NCI-H82 treated with DMSO at 0.1 percent for 48 hours (cell line): ENCODE measurements around the gene NFKBIE.

Source experiments
- DNase-seq: peaks from one replicate; lab custom pipeline; 2025; ENCODE audit not compliant: unreplicated experiment; lab: John Stamatoyannopoulos, UW

The NFKBIE gene

DNA sequence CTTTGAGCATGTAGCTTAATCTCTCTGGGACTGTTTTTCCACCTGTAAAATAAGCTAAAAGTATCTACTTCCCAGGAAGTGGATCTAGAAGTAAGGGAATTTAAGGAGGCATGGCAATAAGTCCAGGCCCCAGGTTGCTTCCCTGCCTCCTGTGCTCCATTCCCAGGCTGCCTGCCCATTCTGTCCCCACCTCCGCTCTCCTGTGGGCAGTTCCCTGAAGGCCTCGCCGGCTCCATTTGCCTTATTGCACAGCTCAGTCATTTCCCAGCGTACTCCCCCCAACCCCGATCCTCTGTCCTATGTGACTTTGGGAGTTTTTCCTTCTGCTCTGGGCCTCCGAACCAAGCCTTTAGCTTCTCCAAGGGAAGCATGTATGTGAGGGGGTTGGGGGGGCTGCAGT, 37.3 kb downstream of the NFKBIE start:
- DNase-seq: no peak

DNA sequence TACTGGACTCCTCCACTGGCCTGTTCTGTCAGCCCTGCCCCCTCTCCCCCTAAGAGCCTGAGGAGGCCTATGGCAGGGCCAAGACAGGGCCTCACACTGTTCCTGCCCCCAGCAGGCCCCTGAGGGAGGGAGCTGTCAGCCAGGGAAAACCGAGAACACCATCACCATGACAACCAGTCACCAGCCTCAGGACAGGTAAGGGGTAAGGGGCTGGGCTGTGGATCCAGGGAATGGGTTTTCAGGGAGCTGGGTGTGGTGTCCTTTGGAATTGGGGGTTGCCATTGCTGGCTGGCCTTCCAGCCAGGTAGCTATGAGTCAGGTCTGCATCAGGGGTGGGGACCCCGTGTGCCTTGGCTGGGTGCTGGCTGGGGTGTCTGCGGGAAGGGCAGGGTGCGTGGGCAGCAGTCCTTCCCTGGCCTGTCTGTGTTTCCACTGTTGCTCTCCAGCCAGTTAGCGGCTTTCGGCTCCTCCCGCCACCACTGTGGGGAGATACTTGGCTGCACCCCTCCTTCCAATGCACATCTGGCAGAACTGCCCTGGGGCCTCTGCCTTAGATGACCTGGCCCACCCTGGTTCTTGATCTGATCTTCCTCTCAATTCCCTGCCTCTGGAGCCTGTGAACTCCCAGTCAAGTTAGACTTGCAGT, 38.1 kb downstream of the NFKBIE start:
- no peak for DNase-seq

DNA sequence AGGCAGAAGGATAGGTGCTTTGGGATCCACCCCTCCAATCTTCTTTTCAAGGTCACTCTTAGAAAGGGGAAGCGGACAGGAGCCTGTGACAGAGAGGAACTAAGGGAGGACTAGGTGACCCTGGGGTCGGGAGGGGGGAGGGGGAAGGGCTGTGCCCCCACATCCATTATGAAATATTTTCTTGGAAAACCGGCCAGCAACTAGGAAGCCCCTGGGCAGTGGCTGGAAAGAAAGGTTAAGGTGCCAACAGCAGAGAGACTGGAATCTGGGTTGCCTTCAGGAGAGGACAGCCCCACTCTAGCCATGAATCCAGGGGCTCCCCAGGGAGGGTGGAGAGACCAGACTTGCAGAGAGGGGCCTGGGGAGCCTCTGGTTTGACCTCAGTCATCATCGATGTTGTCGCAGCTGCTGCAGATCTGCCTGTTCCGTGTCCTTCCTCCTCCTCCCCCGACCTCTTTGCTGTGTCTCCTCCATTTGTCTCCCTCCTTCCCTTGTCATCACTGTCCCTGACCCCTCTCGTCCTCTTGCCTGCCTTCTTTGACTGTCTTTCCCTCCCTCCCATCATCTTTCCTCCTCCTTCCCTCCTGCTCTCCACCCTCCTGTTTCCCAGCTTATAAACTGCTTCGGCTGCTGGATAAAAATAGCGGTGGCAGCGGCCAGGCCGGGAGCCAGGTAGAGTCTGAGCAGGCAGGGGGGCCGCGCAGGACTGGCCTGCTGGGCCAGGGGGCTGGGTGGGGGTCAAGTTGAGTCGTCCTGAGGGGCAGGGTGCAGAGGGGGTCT, 38.8 kb downstream of the NFKBIE start:
- DNase-seq: no peak

DNA sequence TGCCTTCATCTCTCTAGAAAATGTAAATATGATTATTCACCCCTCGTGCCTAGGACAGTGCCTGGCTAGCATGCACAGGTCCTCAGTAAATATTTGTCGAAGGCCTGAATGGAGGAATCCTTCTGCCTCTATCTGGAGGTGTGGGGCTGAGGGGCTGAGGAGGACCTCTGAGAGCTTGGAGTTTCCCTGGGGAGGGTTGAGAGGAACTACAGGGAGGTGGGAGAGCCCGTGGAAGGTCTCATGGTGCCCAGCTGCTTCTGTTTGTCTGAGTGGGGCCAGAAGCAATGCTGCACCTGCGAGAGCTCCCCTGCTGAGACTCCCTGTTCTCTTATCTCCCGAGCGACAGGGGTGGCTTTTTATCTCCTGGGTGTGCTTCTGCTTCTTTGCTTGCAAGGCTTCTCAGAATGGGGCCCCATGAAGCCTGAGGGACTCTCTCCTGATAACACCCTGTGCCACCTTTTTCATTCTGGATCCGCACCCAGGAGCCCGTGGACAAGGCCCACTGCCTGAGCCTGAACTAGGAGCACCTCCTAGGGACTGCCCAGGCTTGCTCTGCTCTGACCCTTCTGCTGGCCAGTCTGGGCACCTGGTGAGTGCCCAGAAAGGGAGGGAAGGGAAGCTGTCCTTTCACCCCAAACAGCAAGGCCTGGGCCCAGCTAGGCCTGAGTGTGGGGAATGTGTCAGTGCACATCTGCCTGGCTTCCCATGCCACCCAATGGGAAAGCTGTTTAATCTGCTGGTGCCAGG, 39.6 kb downstream of the NFKBIE start:
- no peak for DNase-seq

DNA sequence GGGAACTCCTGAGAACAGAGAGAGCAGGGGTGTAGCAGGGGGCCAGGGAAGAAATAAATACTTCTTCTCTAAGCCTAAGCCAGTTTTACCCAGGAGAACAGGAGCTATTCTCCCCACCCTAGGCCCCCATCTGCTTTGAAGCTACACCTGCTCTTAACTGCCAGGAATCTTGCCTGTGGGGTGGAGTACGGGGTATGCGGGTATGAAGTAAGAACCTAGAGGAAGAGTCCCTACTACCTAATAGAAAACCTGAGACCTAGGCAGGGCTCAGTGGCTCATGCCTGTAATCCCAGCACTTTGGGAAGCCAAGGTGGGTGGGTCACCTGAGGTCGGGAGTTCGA, 40.4 kb downstream of the NFKBIE start:
- no peak for DNase-seq

DNA sequence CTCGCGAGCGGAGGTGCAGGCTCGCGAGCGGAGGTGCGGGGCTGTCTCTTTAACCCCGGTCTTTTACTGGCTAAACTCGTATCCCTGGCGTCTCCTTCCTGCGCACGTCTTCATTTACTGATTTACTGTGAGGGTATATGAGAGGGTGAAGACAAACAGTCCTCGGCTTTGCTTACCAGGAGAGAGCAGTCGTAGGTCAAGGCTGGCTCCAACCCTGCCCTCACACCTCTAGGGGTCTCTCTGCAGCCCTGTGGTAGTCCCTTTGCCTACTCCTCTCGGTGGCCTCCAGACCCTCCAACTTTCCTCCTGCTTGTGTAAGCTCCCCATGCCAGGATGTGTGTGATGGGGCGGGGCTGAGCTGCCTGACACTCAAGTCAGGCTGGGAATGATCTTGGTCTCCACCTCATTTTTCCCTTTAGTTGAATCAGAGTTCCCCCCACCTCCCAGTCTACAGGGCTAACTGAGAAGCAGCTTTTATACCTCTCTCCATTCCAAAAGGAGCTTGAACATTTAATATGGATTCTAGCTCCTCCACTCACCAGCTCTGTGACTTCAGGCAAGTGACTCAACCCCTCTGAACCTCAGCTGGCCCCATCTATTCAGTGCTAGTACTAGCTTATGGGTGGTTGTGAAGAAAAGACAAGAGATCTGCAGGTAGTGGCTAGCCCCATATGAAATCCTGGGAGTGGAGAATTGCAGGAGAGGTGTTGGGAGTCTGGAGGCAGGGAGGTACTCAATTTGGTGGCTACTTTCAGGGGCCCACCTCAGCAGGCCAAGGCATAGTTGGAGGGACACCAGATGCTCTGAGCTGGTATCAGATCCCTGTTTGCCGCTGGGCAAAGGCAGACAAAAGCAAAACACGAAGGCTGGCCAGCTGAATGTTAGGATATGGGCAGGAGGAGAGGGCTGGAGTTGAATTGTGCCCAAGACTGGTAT, 41.1 kb downstream of the NFKBIE start:
- peak; percentile 27 for DNase-seq

DNA sequence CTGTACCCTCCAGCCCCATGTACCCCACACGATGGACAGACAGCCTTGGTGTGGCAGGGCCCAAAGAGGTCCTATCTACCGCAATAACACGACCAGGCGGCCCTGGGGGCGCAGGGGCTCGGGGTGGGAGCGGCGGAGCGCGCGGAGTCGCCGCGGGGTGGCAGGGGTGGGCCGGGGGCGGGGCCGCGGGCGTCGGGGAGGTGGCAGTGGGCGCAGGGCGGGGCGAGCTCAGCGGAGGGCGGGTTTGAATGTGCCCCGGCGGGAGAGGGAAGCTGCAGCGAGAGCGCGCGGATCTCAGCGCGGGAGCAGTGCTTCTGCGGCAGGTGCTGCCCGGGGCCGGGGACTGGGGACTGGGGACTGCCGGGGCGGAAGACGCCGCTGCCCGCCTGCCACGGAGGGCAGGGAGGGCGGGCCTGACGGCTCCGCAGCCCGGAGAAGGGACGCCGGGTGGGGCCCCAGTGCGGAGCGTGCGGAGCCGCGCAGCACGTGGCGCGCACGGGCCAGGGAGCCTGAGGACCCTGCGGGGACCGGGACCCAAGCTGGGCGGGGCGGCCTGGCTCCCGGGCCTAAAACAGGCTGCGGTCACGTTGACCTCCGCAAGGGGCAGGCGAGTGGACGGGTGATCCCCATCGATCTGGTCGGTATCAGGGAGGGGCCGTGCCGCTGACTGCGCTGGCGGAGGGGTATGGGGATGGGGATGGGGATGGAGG, 41.9 kb downstream of the NFKBIE start, which contains the start of gene SLC29A1:
TSS of gene SLC29A1 (plus strand) at position 277 of the 710 bp plus-strand sequence. CDS start 3,719 bp downstream, outside the sequence.
- peak; percentile 67 for DNase-seq

DNA sequence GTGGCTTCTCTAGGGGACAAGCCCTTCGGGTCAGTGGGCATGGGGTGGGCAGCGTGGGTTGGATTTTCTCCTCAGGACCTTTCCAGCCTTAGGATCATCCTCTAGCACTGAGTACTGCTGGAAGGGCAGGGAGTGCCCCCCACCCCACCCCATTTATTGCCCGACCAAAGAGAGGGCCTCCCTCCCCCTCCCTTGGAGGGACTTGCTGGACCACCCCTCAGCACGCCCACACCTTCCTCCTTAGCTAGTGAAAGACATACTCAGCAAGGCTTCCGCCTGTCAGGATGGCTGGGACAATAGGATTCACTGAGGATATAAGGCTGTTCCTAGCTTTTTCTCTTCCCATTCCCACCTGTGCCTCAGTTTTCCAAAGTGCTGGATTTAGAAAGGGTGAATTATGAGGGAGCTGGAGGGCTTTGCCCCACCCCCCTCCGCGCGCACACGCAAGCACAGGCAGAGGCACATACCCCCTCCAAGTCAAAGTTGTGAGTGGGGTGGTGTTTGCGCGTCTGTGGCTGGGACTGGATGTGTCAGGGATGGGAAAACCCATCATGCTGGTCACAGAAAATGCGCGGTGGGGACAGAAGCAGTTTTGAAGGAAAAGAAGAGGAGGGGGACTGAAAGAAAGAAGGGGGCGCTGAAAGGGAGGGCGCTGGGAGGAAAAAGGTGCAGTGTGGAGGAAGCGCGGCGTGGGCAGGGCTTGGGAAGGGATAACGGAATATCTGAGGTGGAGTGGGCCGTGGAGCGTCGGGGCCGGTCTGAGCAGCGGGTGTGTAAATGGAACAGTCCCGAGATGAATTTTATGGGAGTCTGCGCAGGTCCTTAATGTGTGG, 42.6 kb downstream of the NFKBIE start:
- DNase-seq: no peak

DNA sequence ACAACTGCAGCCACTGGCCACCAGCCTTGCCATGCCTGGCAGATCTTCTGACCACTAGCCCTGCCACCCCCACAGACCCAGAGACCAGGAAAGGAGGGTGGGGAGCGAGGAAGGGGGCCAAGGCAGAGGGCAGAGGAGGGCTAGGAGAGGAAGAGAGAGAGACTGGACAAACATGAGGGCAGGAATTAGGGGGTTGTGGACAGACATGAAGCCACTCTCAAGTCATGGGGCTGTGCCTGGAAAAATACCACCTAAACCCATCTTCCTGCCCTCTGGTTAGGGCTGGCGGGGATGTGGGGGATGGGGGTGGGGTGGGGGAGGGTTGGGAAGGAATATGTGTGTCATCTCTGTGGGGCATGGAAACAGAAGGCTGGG, 43.4 kb downstream of the NFKBIE start:
- DNase-seq: no peak

DNA sequence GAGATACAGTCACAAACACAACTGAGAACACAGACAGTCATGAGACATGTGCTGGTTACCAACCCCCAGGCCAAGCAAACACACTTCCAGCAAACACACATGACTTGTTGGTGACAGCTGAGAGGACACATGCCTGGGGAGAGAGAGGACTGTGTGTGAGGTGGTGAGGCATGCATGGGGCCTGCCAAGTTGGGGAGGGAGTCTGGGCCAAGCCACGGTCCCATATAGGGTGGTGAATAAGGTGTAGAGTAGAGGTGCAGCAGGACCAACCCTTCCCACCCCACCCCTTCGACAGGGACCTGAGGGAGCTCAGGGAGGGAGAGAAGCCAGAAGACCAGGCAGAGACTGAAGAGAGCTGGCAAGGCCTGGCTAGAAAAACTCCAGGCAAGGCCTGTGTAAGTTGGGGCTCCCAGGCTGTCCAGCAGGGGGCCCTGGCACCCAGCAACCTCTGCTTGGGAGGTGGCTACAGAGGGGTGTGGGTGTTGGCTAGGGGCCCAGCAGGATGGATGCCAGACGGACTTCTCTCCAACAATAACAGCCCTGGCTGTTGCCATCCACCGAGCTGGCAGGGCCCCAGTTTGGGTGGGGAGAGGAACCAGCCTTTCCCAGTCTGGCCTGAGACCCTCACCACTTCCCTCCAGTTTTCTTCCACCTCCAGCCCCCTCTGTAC, 43.9 kb downstream of the NFKBIE start:
- peak; percentile 50 for DNase-seq

DNA sequence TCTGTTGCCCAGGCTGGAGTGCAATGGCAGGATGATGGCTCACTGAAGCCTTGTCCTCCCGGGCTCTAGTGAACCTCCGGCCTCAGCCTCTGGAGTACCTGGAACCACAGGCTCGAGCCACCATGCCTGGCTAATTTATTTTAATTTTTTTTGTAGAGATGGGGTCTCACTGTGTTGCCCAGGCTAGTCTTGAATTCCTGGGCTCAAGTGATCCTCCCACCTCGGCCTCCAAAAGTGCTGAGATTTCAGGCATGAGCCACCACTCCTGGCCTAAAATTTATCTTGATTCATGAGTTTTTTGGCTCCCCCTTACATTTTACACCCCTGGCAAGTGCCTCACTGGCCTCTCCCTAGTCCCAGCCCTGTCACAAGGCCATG, 44.4 kb downstream of the NFKBIE start:
- no peak for DNase-seq

DNA sequence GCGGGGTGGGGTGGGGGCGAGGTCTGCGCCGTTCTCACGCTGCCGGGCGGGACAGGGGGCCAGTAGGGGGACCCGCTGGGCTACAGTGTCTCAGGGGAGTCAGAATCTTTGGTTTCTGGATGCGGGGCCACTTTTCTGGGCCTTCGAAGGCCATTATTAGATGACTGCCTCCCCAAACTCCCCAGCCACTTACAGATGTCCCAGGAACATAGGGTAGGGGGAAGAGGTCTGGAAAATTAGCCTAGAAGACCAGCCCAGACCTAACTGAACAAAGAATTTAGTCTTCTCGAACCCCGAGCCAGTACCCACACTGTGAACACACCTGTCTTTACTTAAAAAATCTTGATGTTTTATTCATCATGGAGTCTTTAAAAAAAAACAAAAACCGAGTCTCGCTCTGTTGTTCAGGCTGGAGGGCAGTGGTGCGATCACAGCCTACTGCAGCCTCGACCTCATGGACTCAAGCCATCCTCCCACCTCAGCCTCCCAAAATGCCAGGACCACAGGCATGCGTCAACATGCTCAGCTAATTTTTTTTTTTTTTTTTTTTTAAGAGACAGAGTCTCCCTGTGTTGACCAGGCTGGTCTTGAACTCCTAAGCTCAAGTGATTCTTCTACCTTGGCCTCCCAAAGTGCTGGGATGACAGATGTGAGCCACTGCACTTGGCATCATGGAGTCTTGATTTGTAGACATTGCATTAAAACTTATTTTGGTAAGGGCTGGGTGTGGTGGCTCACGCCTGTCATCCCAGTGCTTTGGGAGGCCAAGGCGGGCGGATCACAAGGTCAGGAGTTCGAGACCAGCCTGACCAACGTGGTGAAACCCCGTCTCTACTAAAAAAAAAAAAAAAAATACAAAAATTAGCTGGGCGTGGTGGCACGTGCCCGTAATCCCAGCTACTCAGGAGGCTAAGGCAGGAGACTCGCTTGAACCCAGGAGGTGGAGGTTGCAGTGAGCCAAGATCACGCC, 45.3 kb downstream of the NFKBIE start:
- no peak for DNase-seq

DNA sequence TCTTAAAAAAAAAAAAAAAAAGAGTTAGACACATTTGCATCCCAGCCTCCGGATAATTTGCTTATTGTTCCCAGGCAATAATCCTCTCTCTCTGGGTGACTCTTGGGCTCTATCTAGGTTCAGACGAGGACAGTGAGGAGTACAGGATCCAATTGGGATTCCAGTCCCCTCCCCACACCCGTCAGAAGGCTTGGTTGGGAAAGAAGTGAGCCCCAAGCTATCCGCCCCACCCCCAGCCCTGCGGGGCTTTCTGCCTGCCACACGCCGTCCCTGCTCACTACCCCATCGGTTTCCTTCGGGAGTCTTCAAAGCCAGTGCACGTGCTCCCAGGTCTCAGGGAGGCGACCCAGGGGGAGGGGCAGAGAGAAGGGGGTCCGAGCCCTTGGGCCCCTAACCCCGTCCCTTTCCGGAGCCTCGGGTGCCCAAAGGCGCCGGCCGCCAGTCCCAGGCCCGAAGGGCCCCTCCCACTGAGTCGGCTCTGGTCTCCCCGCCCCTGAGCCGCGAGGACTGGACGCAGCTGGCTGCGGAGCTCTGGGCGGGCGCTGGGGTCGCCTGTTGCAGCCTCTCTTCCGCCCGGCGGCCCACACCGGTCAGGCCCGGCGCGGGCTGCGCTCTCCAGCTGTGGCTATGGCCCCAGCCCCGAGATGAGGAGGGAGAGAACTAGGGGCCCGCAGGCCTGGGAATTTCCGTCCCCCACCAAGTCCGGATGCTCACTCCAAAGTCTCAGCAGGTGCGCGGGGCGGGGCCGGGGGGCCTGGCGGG, 46.1 kb downstream of the NFKBIE start:
- DNase-seq: peak; percentile 91

DNA sequence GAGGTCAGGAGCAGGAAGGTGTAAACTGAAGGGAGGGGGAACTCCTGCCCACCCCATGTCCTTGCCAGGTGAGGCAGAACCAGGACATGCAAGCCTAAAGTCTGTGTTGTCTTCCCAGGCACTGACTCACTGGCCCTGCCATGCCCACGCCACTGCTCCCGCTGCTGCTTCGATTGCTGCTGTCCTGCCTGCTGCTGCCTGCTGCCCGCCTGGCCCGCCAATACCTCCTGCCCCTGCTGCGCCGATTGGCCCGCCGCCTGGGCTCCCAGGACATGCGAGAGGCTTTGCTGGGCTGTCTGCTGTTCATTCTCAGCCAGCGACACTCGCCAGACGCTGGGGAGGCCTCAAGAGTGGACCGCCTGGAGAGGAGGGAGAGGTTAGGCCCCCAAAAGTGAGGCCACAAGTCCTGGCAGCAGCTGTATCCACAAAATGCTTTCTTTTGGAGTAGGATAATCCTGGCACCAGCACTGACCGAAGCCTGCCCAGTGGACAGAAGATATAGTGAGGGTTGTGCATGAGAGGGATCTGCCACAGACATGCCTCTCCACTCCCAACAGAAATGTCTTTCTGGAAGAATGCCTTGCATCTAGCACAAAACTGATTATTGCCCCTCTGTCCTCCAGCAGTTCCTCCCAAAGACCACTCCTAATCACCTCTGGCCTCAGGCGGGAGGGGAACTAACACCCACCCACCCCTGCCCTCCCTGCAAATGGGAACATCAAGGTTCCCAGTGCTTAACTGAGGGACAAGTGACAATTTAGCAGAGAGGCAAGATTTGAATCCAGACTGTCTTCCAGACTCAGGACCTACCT, 47.8 kb downstream of the NFKBIE start:
- no peak for DNase-seq

DNA sequence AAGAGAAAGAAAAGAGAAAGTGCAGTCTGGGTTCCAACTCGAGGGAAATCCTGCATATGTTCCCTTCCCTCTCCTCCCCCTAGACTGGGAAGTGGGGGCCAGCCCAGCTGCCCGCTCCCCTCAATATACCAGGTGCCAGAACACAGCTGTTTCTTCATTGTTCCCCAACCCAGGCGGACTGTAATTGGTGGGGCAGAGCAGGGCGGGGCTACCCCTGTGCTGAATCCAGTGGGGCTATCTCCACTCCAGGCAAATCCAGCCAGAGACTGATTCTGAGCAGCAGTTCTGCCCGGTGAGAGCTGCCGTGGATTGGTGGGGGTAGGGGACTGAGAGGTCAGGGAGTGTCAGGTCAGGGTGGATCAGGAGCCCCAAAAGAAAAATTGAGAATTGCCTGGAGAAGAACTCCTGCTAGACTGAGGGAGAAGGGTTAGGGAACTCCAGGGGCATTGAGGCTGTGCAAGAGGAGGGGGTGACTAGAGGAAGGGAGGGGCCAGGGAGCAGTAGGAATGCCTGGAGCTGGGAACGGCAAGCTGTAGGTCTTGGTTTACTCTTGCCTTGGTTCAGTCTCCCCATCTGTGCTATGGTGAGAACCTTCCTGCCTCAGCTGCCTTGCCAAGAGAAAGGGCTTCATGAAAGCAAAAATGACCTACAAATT, 48.5 kb downstream of the NFKBIE start, which contains the start of gene MYMX:
TSS of gene MYMX (plus strand) at position 250 of the 655 bp plus-strand sequence. CDS start 546 bp downstream, outside the sequence.
- DNase-seq: peak; percentile 13

DNA sequence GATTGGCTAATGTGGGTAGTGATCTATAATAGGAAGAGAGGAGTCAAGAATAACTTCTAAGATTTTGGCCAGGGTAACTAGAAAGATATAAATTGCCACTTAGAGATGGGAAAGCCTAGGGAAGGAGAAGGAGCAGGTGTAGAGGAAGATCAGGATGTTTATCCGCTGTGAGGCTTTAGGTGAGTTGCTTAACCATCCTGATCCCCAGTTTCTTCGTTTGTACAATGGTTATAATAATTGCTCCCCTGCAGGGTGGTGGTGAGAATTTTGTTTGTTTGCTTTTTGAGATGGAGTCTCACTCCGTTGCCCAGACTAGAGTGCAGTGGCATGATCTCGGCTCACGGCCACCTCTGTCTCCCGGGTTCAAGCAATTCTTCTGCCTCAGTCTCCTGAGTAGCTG, 51.0 kb downstream of the NFKBIE start:
- no peak for DNase-seq
